Left ventricle myocardium inferior (tissue), 1 donor: Measurements from ENCODE around the gene TMEM125. TPM values are rescaled to one million over a fixed set of nuclear protein-coding genes. Genes with fewer than 3 reads are reported as not detected.

Experiments
- DNase-seq: peaks from one replicate; pipeline ENCODE4 v3.0.0-alpha.2; 2020
- H3K27ac ChIP-seq: fragments of 200-600 bp; replicated peaks from 2 replicates; pipeline ENCODE4 v1.8.0; 2021
- H3K27me3 ChIP-seq: fragments of 200-600 bp; 2 replicates; pipeline ENCODE4 v1.8.0; 2021; ENCODE audit warnings: low read depth
- H3K36me3 ChIP-seq: fragments of 200-600 bp; 2 replicates; pipeline ENCODE4 v1.8.0; 2021
- H3K4me1 ChIP-seq: fragments of 200-600 bp; 2 replicates; pipeline ENCODE4 v1.8.0; 2021
- H3K4me3 ChIP-seq: fragments of 200-600 bp; 2 replicates; pipeline ENCODE4 v1.8.0; 2021; ENCODE audit warnings: mild to moderate bottlenecking, moderate library complexity
- H3K9me3 ChIP-seq: fragments of 200-600 bp; replicated peaks from 2 replicates; pipeline ENCODE4 v1.8.0; 2021
- intact Hi-C: fragments of 100-400 bp; cut with micrococcal nuclease; formaldehyde crosslinking; loops from one replicate; pipeline ENCODE4 v1.11.0; 2022
- total RNA-seq: library from RNA; stranded (reverse); fragmentation: NEBNext Ultra II Directional; extraction: Animal tissue kit (Norgen Biotek cat#: 25700); gene quantifications from one replicate; pipeline ENCODE4 v1.2.1, GENCODE V29; 2021
- TF ChIP-seq, protein P1 (sequence below): fragments of 200-600 bp; IDR thresholded peaks from 2 replicates; pipeline ENCODE4 v1.8.0; 2021; ENCODE audit warnings: antibody characterized with exemption, mild to moderate bottlenecking, borderline replicate concordance
- donor health status: DM: no; HTN: yes; CAD: no; lungs with severe emphysema.

The TMEM125 gene
- total RNA-seq, 1 donor from 2014 or later: not detected

DNA sequence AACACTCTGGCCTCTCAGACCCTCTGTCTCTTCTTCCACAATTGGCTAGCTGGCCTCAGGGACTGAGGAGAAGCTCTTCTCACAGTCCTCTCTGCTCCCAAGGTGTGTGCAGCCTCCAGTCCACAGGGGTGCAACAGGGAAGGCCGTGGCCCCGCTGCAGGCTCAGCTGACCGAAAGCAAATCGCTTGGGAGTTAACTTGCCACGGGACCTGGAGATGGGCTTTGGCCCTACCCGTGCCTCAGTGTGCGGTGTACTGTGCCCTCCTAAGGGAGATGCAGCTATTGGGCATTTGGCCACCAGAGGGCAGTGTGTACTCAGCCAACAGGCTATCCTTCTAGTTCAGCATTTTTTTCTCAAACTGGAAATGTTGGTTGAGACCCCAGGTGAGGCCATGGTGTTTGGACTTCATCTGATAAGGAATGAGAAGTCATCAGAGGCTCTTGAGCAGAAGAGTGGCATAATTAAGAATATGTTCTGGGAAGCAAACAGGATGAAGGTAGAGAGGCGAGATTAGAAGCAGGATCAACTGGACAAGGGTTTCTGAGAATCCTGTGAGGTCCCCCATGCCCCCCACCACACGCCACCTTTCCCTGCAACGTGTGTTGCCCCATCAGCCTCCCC, 42.5 kb upstream of the TMEM125 start:
- H3K36me3 ChIP-seq: no peaks in the 10 kb centered on the region
- no peak overlapping the region for H3K27ac ChIP-seq
- H3K27me3 ChIP-seq: no peaks in the 10 kb centered on the region
- peak; percentile 76 for DNase-seq
- intact Hi-C loops: loop anchor here (2.0 to 10.0 kb wide), 2 partner anchors 158 to 188 kb away; partner anchors contain the start of genes MED8 and SZT2
- no peak overlapping the region for H3K4me3 ChIP-seq
- no peaks in the 10 kb centered on the region for H3K9me3 ChIP-seq
- H3K4me1 ChIP-seq: peaks cover 16% of the 10 kb centered on the region
- TF ChIP-seq, protein P1, sequence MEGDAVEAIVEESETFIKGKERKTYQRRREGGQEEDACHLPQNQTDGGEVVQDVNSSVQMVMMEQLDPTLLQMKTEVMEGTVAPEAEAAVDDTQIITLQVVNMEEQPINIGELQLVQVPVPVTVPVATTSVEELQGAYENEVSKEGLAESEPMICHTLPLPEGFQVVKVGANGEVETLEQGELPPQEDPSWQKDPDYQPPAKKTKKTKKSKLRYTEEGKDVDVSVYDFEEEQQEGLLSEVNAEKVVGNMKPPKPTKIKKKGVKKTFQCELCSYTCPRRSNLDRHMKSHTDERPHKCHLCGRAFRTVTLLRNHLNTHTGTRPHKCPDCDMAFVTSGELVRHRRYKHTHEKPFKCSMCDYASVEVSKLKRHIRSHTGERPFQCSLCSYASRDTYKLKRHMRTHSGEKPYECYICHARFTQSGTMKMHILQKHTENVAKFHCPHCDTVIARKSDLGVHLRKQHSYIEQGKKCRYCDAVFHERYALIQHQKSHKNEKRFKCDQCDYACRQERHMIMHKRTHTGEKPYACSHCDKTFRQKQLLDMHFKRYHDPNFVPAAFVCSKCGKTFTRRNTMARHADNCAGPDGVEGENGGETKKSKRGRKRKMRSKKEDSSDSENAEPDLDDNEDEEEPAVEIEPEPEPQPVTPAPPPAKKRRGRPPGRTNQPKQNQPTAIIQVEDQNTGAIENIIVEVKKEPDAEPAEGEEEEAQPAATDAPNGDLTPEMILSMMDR: peak; percentile 94

DNA sequence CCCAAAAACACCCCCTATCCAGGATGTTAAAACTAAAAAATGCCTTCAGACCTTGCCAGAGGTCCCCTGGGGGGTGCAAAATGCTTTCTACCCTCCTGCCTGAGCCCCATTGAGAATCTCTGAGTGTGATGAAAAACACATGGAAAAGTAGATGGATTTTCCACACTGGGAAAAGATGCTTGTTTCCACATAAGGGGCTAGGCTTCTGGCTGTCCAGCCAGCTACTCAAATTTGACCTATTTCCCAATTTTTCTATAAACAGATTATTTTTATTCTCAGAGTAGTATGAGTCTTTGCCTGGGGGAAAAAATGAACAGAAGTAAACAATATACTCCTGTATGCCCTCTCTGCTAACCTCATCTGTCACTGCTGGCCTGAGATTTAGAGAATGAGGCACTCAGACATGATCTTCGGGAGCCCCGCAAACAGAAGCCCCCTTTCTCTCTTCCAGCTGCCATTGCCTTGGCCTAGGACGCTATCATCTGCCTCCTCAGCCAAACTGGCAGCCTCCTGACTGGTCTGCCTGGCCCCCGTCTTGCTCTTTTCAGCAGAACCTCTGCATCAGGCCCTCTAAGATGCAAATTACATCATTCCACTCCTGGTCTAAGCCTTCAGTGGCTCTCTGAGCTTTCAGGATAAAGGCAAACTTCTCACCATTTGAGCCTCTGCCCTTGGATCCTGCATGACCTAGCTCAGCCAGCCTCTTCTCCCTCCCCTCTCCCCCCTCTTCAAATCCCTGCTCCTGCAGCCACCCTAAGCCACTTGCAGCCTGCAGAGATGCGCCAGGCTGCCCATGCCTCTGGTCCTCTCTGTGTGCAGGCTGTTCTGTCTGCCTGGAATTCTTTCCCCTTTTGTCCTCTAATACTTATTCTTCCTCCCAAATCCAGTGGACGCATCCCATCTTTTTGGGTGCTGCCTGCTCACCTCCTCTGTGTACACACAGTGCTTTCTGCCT, 39.7 kb upstream of the TMEM125 start:
- TF ChIP-seq, protein P1: no peak
- no peak for DNase-seq
- H3K27ac ChIP-seq: no peak overlapping the region
- no peaks in the 10 kb centered on the region for H3K36me3 ChIP-seq
- intact Hi-C loops: loop anchor here (10.0 kb wide), 1 partner anchor 155 kb away; the partner anchor contains the start of genes MED8 and SZT2
- H3K9me3 ChIP-seq: no peaks in the 10 kb centered on the region
- H3K4me1 ChIP-seq: peaks cover 39% of the 10 kb centered on the region
- no peaks in the 10 kb centered on the region for H3K27me3 ChIP-seq
- H3K4me3 ChIP-seq: no peak overlapping the region

DNA sequence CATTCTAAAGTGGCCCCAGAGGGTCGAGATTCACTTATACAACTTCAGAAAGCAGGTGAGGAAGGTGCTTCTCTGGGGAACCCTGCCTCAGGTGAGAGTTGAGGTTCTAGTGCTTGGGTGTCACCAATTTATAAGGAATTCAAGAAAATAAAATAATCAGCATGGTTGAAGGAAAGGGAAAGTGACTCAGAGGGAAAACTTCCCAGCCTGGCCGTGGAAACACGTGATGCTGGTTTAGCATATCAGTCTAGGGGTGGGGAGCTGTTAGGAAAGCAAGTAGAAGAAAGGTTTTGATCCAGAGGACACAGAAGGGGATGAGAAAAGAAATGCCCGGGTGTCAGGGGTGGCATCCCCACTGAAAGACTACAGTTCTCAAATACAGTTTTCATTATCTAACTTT, 37.7 kb upstream of the TMEM125 start:
- intact Hi-C loops: no loop called here
- Histone ChIP-seq H3K9me3 (no peaks in the 10 kb centered on the region), H3K4me3 (no peak overlapping the region), H3K36me3 (no peaks in the 10 kb centered on the region), H3K27ac (no peak overlapping the region), H3K27me3 (no peaks in the 10 kb centered on the region), H3K4me1 (peaks cover 45% of the 10 kb centered on the region)
- DNase-seq: no peak
- TF ChIP-seq, protein P1: no peak

DNA sequence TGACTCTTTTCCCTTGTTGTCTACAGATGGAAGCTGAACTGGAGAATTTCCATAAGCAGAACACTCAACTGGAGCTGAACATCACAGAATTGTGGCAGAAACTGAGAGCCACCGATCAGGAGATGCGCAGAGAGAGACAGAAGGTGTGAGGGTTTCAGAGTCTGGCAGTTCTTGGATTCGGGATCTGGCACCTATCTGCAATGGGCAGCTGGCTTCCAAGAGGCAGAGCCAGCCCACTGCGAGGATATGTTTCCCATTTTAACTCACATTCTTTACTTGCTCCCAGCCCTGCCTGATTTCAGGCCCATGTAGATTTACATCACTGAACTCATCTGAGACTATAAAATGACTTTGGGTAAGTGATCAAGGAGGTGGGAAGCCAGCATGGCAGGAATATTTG, 37.3 kb upstream of the TMEM125 start:
- no peak for DNase-seq
- Histone ChIP-seq H3K36me3 (no peaks in the 10 kb centered on the region), H3K27me3 (no peaks in the 10 kb centered on the region), H3K4me1 (peaks cover 43% of the 10 kb centered on the region), H3K27ac (peak overlapping the region; percentile 27), H3K9me3 (no peaks in the 10 kb centered on the region), H3K4me3 (no peak overlapping the region)
- intact Hi-C loops: no loop called here
- TF ChIP-seq, protein P1: no peak

DNA sequence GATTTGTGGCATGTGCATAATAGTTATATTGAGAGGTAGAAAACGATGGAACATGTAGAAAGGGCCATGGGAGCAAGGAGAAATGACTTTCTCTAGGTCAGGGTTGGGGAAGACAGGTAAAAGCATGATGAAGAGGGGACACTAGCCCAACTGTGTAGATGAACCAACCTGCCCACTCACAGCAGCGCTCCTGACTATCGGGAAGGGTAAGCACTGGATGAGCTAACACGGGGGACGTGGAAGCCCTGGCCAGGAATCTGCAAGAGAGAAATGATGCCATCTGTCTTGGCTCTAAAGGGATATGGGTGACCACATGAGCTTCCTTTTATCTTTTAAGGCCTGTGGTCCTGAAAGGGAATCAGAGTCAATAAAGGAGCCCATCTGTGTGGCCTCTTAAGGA, 36.2 kb upstream of the TMEM125 start:
- no peak for DNase-seq

More for the DNA sequence above, 36.2 kb upstream of the TMEM125 start:
- intact Hi-C loops: no loop called here
- Histone ChIP-seq H3K9me3 (no peaks in the 10 kb centered on the region), H3K27me3 (no peaks in the 10 kb centered on the region), H3K4me1 (peaks cover 55% of the 10 kb centered on the region), H3K27ac (no peak overlapping the region), H3K36me3 (no peaks in the 10 kb centered on the region), H3K4me3 (no peak overlapping the region)
- TF ChIP-seq, protein P1: no peak
